Astrocyte (in vitro differentiated cells and primary cell): ENCODE results near the gene ITGB3. TPM values are rescaled to one million over a fixed set of nuclear protein-coding genes. Genes with fewer than 3 reads are reported as not detected.

Experiments
- DNase-seq: peaks from one replicate; pipeline ENCODE4 v3.0.0-alpha.2; 2010; ENCODE audit warnings: low read depth
- FAIRE-seq: peaks from 2 replicates; lab custom pipeline; 2011; peaks lifted over from hg19 to GRCh38; lab: Jason Lieb, UNC
- H2AFZ ChIP-seq: 2 replicates; pipeline ENCODE4 v1.6.0; 2012; ENCODE audit warnings: low read depth, low read length, inconsistent platforms
- H3K27ac ChIP-seq: 2 replicates; pipeline ENCODE4 v1.5.1; 2011; ENCODE audit warnings: low read depth, low read length, inconsistent platforms
- H3K27me3 ChIP-seq: 2 replicates; pipeline ENCODE4 v1.6.0; 2011; ENCODE audit warnings: low read length, inconsistent platforms; ENCODE audit not compliant: insufficient read depth
- H3K36me3 ChIP-seq: 2 replicates; pipeline ENCODE4 v1.5.1; 2011; ENCODE audit warnings: low read length, inconsistent platforms; ENCODE audit not compliant: insufficient read depth
- H3K4me1 ChIP-seq: 2 replicates; pipeline ENCODE4 v1.5.1; 2011; ENCODE audit warnings: low read length, inconsistent platforms; ENCODE audit not compliant: insufficient read depth
- H3K4me2 ChIP-seq: 2 replicates; pipeline ENCODE4 v1.6.0; 2012; ENCODE audit warnings: low read length, inconsistent platforms
- H3K4me3 ChIP-seq: 2 replicates; pipeline ENCODE4 v1.5.1; 2011; ENCODE audit warnings: low read depth, mild to moderate bottlenecking, low read length, inconsistent platforms; ENCODE audit not compliant: insufficient read depth
- H3K79me2 ChIP-seq: 2 replicates; pipeline ENCODE4 v1.6.0; 2012; ENCODE audit warnings: mild to moderate bottlenecking, low read length, inconsistent platforms; ENCODE audit not compliant: insufficient read depth
- H3K9ac ChIP-seq: 2 replicates; pipeline ENCODE4 v1.6.0; 2012; ENCODE audit warnings: mild to moderate bottlenecking, low read length, inconsistent platforms
- H3K9me3 ChIP-seq: 2 replicates; pipeline ENCODE4 v1.5.1; 2012; ENCODE audit warnings: low read depth, mild to moderate bottlenecking, low read length, inconsistent platforms; ENCODE audit not compliant: insufficient read depth
- H4K20me1 ChIP-seq: 2 replicates; pipeline ENCODE4 v1.6.0; 2012; ENCODE audit warnings: low read length, inconsistent platforms; ENCODE audit not compliant: insufficient read depth
- H3K27ac Mint-ChIP-seq: one replicate; pipeline ENCODE4 v1.8.0; 2021; ENCODE audit warnings: mild to moderate bottlenecking, mixed read lengths; ENCODE audit not compliant: unreplicated experiment
- H3K27me3 Mint-ChIP-seq: one replicate; pipeline ENCODE4 v1.8.0; 2021; ENCODE audit warnings: low read depth, mixed read lengths; ENCODE audit not compliant: unreplicated experiment
- H3K36me3 Mint-ChIP-seq: one replicate; pipeline ENCODE4 v1.8.0; 2021; ENCODE audit warnings: low read depth, mixed read lengths; ENCODE audit not compliant: unreplicated experiment
- H3K4me1 Mint-ChIP-seq: one replicate; pipeline ENCODE4 v1.8.0; 2021; ENCODE audit warnings: low read depth, mixed read lengths; ENCODE audit not compliant: unreplicated experiment
- H3K4me3 Mint-ChIP-seq: one replicate; pipeline ENCODE4 v1.8.0; 2021; ENCODE audit warnings: mild to moderate bottlenecking, moderate library complexity, mixed read lengths; ENCODE audit not compliant: unreplicated experiment
- H3K9me3 Mint-ChIP-seq: one replicate; pipeline ENCODE4 v1.8.0; 2021; ENCODE audit warnings: mild to moderate bottlenecking, mixed read lengths; ENCODE audit not compliant: unreplicated experiment
- CTCF ChIP-seq: IDR thresholded peaks from 2 replicates; pipeline ENCODE4 v1.5.1; 2011; ENCODE audit warnings: low read depth, mild to moderate bottlenecking, inconsistent platforms, low read length, moderate library complexity; ENCODE audit not compliant: insufficient read depth
- EZH2 ChIP-seq: IDR thresholded peaks from 2 replicates; pipeline ENCODE4 v1.6.1; 2012; ENCODE audit warnings: mild to moderate bottlenecking, low read length, inconsistent platforms; ENCODE audit not compliant: insufficient read depth
- total RNA-seq: library from RNA; stranded (reverse); gene quantifications from 2 replicates; pipeline ENCODE4 v1.2.1, GENCODE V29; 2021

Gene ITGB3
- total RNA-seq, 1 donor from 2014 or later: 44.0 TPM

- TF ChIP-seq EZH2: no peak
- TF ChIP-seq CTCF: no peak
- no peak overlapping the region for H3K9ac ChIP-seq
- no peaks in the 10 kb centered on the region for H3K4me1 Mint-ChIP-seq
- H3K4me3 Mint-ChIP-seq: no peak overlapping the region
- H2AFZ ChIP-seq: no peak overlapping the region
- H3K36me3 Mint-ChIP-seq: peaks cover 3% of the 10 kb centered on the region
- H3K27ac Mint-ChIP-seq: no peak overlapping the region
- H3K9me3 Mint-ChIP-seq: peaks cover 5% of the 10 kb centered on the region
- no peaks in the 10 kb centered on the region for H3K9me3 ChIP-seq
- H3K27ac ChIP-seq: no peak overlapping the region
- FAIRE-seq: no peak
- H3K4me1 ChIP-seq: no peaks in the 10 kb centered on the region
- no peak for DNase-seq
- H3K79me2 ChIP-seq: no peaks in the 10 kb centered on the region
- no peaks in the 10 kb centered on the region for H4K20me1 ChIP-seq
- no peak overlapping the region for H3K4me3 ChIP-seq
- H3K27me3 Mint-ChIP-seq: peaks cover 8% of the 10 kb centered on the region
- H3K36me3 ChIP-seq: no peaks in the 10 kb centered on the region
- no peak overlapping the region for H3K4me2 ChIP-seq
- no peaks in the 10 kb centered on the region for H3K27me3 ChIP-seq
Measured at GRCh38 chr17:47246120-47246519, 7.5 kb upstream of the ITGB3 start.

- H2AFZ ChIP-seq: no peak overlapping the region
- no peak overlapping the region for H3K4me3 ChIP-seq
- Mint-ChIP-seq H3K4me3 (no peak overlapping the region), H3K36me3 (peaks cover 3% of the 10 kb centered on the region), H3K4me1 (peaks cover 10% of the 10 kb centered on the region), H3K9me3 (peaks cover 3% of the 10 kb centered on the region), H3K27ac (peak overlapping the region; percentile 9), H3K27me3 (peaks cover 5% of the 10 kb centered on the region)
- TF ChIP-seq EZH2 (no peak), CTCF (no peak)
- H3K79me2 ChIP-seq: peaks cover 12% of the 10 kb centered on the region
- no peak overlapping the region for H3K9ac ChIP-seq
- H3K27me3 ChIP-seq: no peaks in the 10 kb centered on the region
- H3K27ac ChIP-seq: no peak overlapping the region
- DNase-seq (no peak), FAIRE-seq (no peak)
- H3K9me3 ChIP-seq: no peaks in the 10 kb centered on the region
- no peaks in the 10 kb centered on the region for H3K4me1 ChIP-seq
- no peak overlapping the region for H3K4me2 ChIP-seq
- no peaks in the 10 kb centered on the region for H3K36me3 ChIP-seq
- no peaks in the 10 kb centered on the region for H4K20me1 ChIP-seq
Measured at GRCh38 chr17:47250855-47251254, 2.8 kb upstream of the ITGB3 start.

GRCh38 chr17:47251421-47251940 is 2.1 kb upstream of the ITGB3 start:
- Histone ChIP-seq H3K9ac (no peak overlapping the region), H3K4me2 (no peak overlapping the region), H3K79me2 (peaks cover 18% of the 10 kb centered on the region), H3K4me3 (no peak overlapping the region), H3K9me3 (no peaks in the 10 kb centered on the region), H3K4me1 (no peaks in the 10 kb centered on the region), H4K20me1 (no peaks in the 10 kb centered on the region), H3K36me3 (no peaks in the 10 kb centered on the region), H3K27ac (no peak overlapping the region), H3K27me3 (no peaks in the 10 kb centered on the region), H2AFZ (no peak overlapping the region)
- FAIRE-seq (no peak), DNase-seq (no peak)
- TF ChIP-seq EZH2 (no peak), CTCF (no peak)
- H3K27me3 Mint-ChIP-seq: peaks cover 5% of the 10 kb centered on the region
- H3K36me3 Mint-ChIP-seq: peaks cover 3% of the 10 kb centered on the region
- H3K4me1 Mint-ChIP-seq: peaks cover 13% of the 10 kb centered on the region
- no peak overlapping the region for H3K4me3 Mint-ChIP-seq
- H3K27ac Mint-ChIP-seq: no peak overlapping the region
- peaks cover 3% of the 10 kb centered on the region for H3K9me3 Mint-ChIP-seq
